ENCODE results near the gene COL8A1.

COL8A1 gene

GRCh38 chr3:99627062-99627826 is 11.2 kb upstream of the COL8A1 start:
- TF ChIP-seq GATA1 (IDR thresholded peaks at IDR 0.05; ENCODE audit: low read depth, low read length) (no peak), POLR2A (IDR thresholded peaks at IDR 0.05; ENCODE audit: low read length) (no peak)
- no peak for DNase-seq

GRCh38 chr3:99630815-99631214 is 7.6 kb upstream of the COL8A1 start:
- TF ChIP-seq POLR2A (IDR thresholded peaks at IDR 0.05; ENCODE audit: low read length) (no peak), GATA1 (IDR thresholded peaks at IDR 0.05; ENCODE audit: low read depth, low read length) (no peak)
- no peak for DNase-seq

GRCh38 chr3:99633887-99634558 is 4.4 kb upstream of the COL8A1 start:
- no peak for TF ChIP-seq POLR2A (IDR thresholded peaks at IDR 0.05; ENCODE audit: low read length)
- no peak for TF ChIP-seq GATA1 (IDR thresholded peaks at IDR 0.05; ENCODE audit: low read depth, low read length)
- no peak for DNase-seq

- TF ChIP-seq GATA1 (IDR thresholded peaks at IDR 0.05; ENCODE audit: low read depth, low read length): no peak
- TF ChIP-seq POLR2A (IDR thresholded peaks at IDR 0.05; ENCODE audit: low read length): no peak
- no peak for DNase-seq
These were observed 3.5 kb upstream of the COL8A1 start for GRCh38 chr3:99634881-99635280.

GRCh38 chr3:99635348-99635747 is 3.0 kb upstream of the COL8A1 start:
- no peak for DNase-seq
- TF ChIP-seq POLR2A (IDR thresholded peaks at IDR 0.05; ENCODE audit: low read length) (no peak), GATA1 (IDR thresholded peaks at IDR 0.05; ENCODE audit: low read depth, low read length) (no peak)

- DNase-seq: no peak
- TF ChIP-seq POLR2A (IDR thresholded peaks at IDR 0.05; ENCODE audit: low read length): no peak
- no peak for TF ChIP-seq GATA1 (IDR thresholded peaks at IDR 0.05; ENCODE audit: low read depth, low read length)
These were observed 1.4 kb upstream of the COL8A1 start for GRCh38 chr3:99637016-99637367.

- TF ChIP-seq POLR2A (IDR thresholded peaks at IDR 0.05; ENCODE audit: low read length): no peak
- no peak for TF ChIP-seq GATA1 (IDR thresholded peaks at IDR 0.05; ENCODE audit: low read depth, low read length)
- no peak for DNase-seq
These were observed 854 bp upstream of the COL8A1 start for GRCh38 chr3:99637368-99638111.

- no peak for DNase-seq
- TF ChIP-seq GATA1 (IDR thresholded peaks at IDR 0.05; ENCODE audit: low read depth, low read length) (no peak), POLR2A (IDR thresholded peaks at IDR 0.05; ENCODE audit: low read length) (no peak)
These were observed 1.2 kb downstream of the COL8A1 start for GRCh38 chr3:99639579-99639978.

- no peak for TF ChIP-seq GATA1 (IDR thresholded peaks at IDR 0.05; ENCODE audit: low read depth, low read length)
- TF ChIP-seq POLR2A (IDR thresholded peaks at IDR 0.05; ENCODE audit: low read length): no peak
- DNase-seq: no peak
These were observed 1.9 kb downstream of the COL8A1 start for GRCh38 chr3:99640214-99640851.

GRCh38 chr3:99641480-99641879 is 3.1 kb downstream of the COL8A1 start:
- DNase-seq: no peak

GRCh38 chr3:99641982-99642381 is 3.6 kb downstream of the COL8A1 start:
- DNase-seq: no peak
- TF ChIP-seq POLR2A (IDR thresholded peaks at IDR 0.05; ENCODE audit: low read length) (no peak), GATA1 (IDR thresholded peaks at IDR 0.05; ENCODE audit: low read depth, low read length) (no peak)

More at GRCh38 chr3:99641480-99641879, 3.1 kb downstream of the COL8A1 start:
- TF ChIP-seq POLR2A (IDR thresholded peaks at IDR 0.05; ENCODE audit: low read length) (no peak), GATA1 (IDR thresholded peaks at IDR 0.05; ENCODE audit: low read depth, low read length) (no peak)

GRCh38 chr3:99644017-99644416 is 5.6 kb downstream of the COL8A1 start:
- TF ChIP-seq GATA1 (IDR thresholded peaks at IDR 0.05; ENCODE audit: low read depth, low read length) (no peak), POLR2A (IDR thresholded peaks at IDR 0.05; ENCODE audit: low read length) (no peak)
- no peak for DNase-seq

GRCh38 chr3:99644746-99645145 is 6.4 kb downstream of the COL8A1 start:
- no peak for DNase-seq
- no peak for TF ChIP-seq POLR2A (IDR thresholded peaks at IDR 0.05; ENCODE audit: low read length)
- no peak for TF ChIP-seq GATA1 (IDR thresholded peaks at IDR 0.05; ENCODE audit: low read depth, low read length)
